ENCODE data around the gene UBAP1.

The UBAP1 gene

GRCh38 chr9:34151398-34151797 is 27.4 kb upstream of the UBAP1 start:
- TF ChIP-seq ZNF221 (tag by site-specific recombination; IDR thresholded peaks at IDR 0.05; ENCODE audit: borderline replicate concordance) (no peak), ZFP37 (tag by site-specific recombination; IDR thresholded peaks at IDR 0.05) (no peak), BCL6B (tag by site-specific recombination; IDR thresholded peaks at IDR 0.05) (no peak), ZSCAN23 (tag by site-specific recombination; IDR thresholded peaks at IDR 0.05) (no peak), FEZF1 (tag by site-specific recombination; IDR thresholded peaks at IDR 0.05) (no peak), REPIN1 (tag by site-specific recombination; IDR thresholded peaks at IDR 0.05; ENCODE audit: low read depth) (no peak), ZNF341 (tag by site-specific recombination; IDR thresholded peaks at IDR 0.05; ENCODE audit: low read depth) (no peak), ZNF394 (tag by site-specific recombination; IDR thresholded peaks at IDR 0.05; ENCODE audit: borderline replicate concordance) (no peak), ZNF416 (tag by site-specific recombination; IDR thresholded peaks at IDR 0.05) (no peak), BCL11A (tag by site-specific recombination; IDR thresholded peaks at IDR 0.05; ENCODE audit: low read depth) (no peak)
- ChIA-PET POLR2A (no interaction called here), CTCF (interaction anchor here (0.6 to 0.7 kb wide), 3 partner anchors 36 to 285 kb away, joined by 3 to 4 read pairs (median 4); no protein-coding TSS in a partner anchor)

GRCh38 chr9:34154057-34154456 is 24.8 kb upstream of the UBAP1 start:
- no peak overlapping the region for H3K4me3 ChIP-seq (ENCODE audit: low read depth, low read length)
- no peaks in the 10 kb centered on the region for H3K9me3 ChIP-seq (ENCODE audit: control insufficient read depth, insufficient read depth, low read depth, low read length)
- no peak overlapping the region for H3K27ac ChIP-seq (ENCODE audit: extremely low read depth, low read depth, low read length)
- ChIA-PET CTCF (interaction anchor here (0.6 kb wide), 1 partner anchor 13 kb away, joined by 5 read pairs; no protein-coding TSS in a partner anchor), POLR2A (interaction anchor here (1.5 kb wide), 1 partner anchor 25 kb away, joined by 8 read pairs; the partner anchor contains the start of gene UBAP1)
- no peak for TF ChIP-seq ZNF596 (tag by site-specific recombination; IDR thresholded peaks at IDR 0.05)
- TF ChIP-seq ZNF146 (tag by site-specific recombination; IDR thresholded peaks at IDR 0.05): no peak
- TF ChIP-seq ZSCAN30 (tag by site-specific recombination; IDR thresholded peaks at IDR 0.05): no peak
- no peak for TF ChIP-seq ZNF501 (tag by site-specific recombination; IDR thresholded peaks at IDR 0.05)
- no peak for TF ChIP-seq ZNF654 (tag by site-specific recombination; IDR thresholded peaks at IDR 0.05; ENCODE audit: low read depth)
- TF ChIP-seq ZBTB8A (tag by site-specific recombination; IDR thresholded peaks at IDR 0.05): no peak
- TF ChIP-seq HOXC10 (CRISPR knock-in tag; IDR thresholded peaks at IDR 0.05): no peak
- no peak for TF ChIP-seq ZNF157 (tag by site-specific recombination; IDR thresholded peaks at IDR 0.05)
- no peak for TF ChIP-seq ZNF639 (tag by site-specific recombination; IDR thresholded peaks at IDR 0.05)
- no peak for TF ChIP-seq PRDM2 (tag by site-specific recombination; IDR thresholded peaks at IDR 0.05; ENCODE audit: borderline replicate concordance)
- TF ChIP-seq BCL11A (tag by site-specific recombination; IDR thresholded peaks at IDR 0.05; ENCODE audit: low read depth): no peak
- TF ChIP-seq ATF2 (tag by site-specific recombination; IDR thresholded peaks at IDR 0.05; ENCODE audit: low read depth): no peak
- TF ChIP-seq ZNF837 (tag by site-specific recombination; IDR thresholded peaks at IDR 0.05): no peak
- TF ChIP-seq ZNF510 (tag by site-specific recombination; IDR thresholded peaks at IDR 0.05; ENCODE audit: insufficient replicate concordance): no peak
- TF ChIP-seq ZNF214 (tag by site-specific recombination; IDR thresholded peaks at IDR 0.05; ENCODE audit: borderline replicate concordance): no peak
- TF ChIP-seq ZNF223 (tag by site-specific recombination; IDR thresholded peaks at IDR 0.05): no peak
- TF ChIP-seq OSR2 (tag by site-specific recombination; IDR thresholded peaks at IDR 0.05): no peak
- TF ChIP-seq ZNF292 (tag by site-specific recombination; IDR thresholded peaks at IDR 0.05; ENCODE audit: borderline replicate concordance, low read depth): no peak
- no peaks in the 10 kb centered on the region for H3K4me1 ChIP-seq (ENCODE audit: control insufficient read depth, insufficient read depth, low read length)
- no peaks in the 10 kb centered on the region for H3K36me3 ChIP-seq (ENCODE audit: control insufficient read depth in 2 of 2, insufficient read depth in 1 of 2, low read length in 2 of 2)

More at GRCh38 chr9:34151398-34151797, 27.4 kb upstream of the UBAP1 start:
- Histone ChIP-seq H3K4me3 (ENCODE audit: low read depth, low read length) (no peak overlapping the region), H3K27ac (ENCODE audit: extremely low read depth, low read depth, low read length) (no peak overlapping the region), H3K4me1 (ENCODE audit: control insufficient read depth, insufficient read depth, low read length) (no peaks in the 10 kb centered on the region), H3K36me3 (ENCODE audit: control insufficient read depth in 2 of 2, insufficient read depth in 1 of 2, low read length in 2 of 2) (no peaks in the 10 kb centered on the region), H3K9me3 (ENCODE audit: control insufficient read depth, insufficient read depth, low read depth, low read length) (no peaks in the 10 kb centered on the region)

Data from HEK293 (cell line).